NB4 (cell line): ENCODE results near the gene TRABD2B.

Source experiments
- CTCF ChIP-seq: IDR thresholded peaks from one replicate; pipeline ENCODE4 v1.5.1; 2012; ENCODE audit warnings: low read depth, low read length
- MYC ChIP-seq: IDR thresholded peaks from 2 replicates; pipeline ENCODE4 v1.6.1; 2011; ENCODE audit warnings: low read depth, low read length
- POLR2A ChIP-seq: IDR thresholded peaks from 2 replicates; pipeline ENCODE4 v1.6.1; 2011; ENCODE audit warnings: mild to moderate bottlenecking; ENCODE audit not compliant: insufficient read length; ENCODE audit errors: extremely low read depth
- TF ChIP-seq, protein P1 (sequence below): IDR thresholded peaks from 2 replicates; pipeline ENCODE4 v1.6.1; 2011; ENCODE audit warnings: low read depth, low read length

- TF ChIP-seq CTCF (no peak), POLR2A (no peak), MYC (no peak)
- TF ChIP-seq, protein P1, sequence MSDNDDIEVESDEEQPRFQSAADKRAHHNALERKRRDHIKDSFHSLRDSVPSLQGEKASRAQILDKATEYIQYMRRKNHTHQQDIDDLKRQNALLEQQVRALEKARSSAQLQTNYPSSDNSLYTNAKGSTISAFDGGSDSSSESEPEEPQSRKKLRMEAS: no peak
These were observed 13.5 kb downstream of the TRABD2B start for GRCh38 chr1:47983691-47984090.
